WERI-Rb-1 (cell line): ENCODE measurements around the gene COL23A1.

Source experiments
- DNase-seq: peaks from one replicate; pipeline ENCODE4 v3.0.0-alpha.2; 2020
- H3K27ac ChIP-seq: fragments of 250-450 bp; sonication (Bioruptor Pico); 2 replicates; pipeline ENCODE4 v1.5.1; 2020; ENCODE audit warnings: mild to moderate bottlenecking, moderate library complexity
- H3K27me3 ChIP-seq: fragments of 250-450 bp; sonication (Bioruptor Pico); 2 replicates; pipeline ENCODE4 v1.5.1; 2021; ENCODE audit warnings: mild to moderate bottlenecking, low read depth, moderate library complexity; ENCODE audit not compliant: insufficient read depth, severe bottlenecking
- H3K36me3 ChIP-seq: fragments of 250-450 bp; sonication (Bioruptor Pico); 2 replicates; pipeline ENCODE4 v1.5.1; 2020; ENCODE audit warnings: mild to moderate bottlenecking, moderate library complexity
- H3K4me3 ChIP-seq: 2 replicates; pipeline ENCODE4 v1.5.1; 2011; ENCODE audit warnings: low read depth, mild to moderate bottlenecking, control low read depth, low read length
- H3K9me3 ChIP-seq: fragments of 250-450 bp; sonication (Bioruptor Pico); 2 replicates; pipeline ENCODE4 v1.5.1; 2021; ENCODE audit warnings: mild to moderate bottlenecking, moderate library complexity; ENCODE audit not compliant: severe bottlenecking
- TF ChIP-seq, protein P1 (sequence below): IDR thresholded peaks from 2 replicates; pipeline ENCODE4 v1.5.1; 2011; ENCODE audit warnings: low read depth, mild to moderate bottlenecking, control low read depth, inconsistent platforms, low read length

Gene COL23A1

DNA sequence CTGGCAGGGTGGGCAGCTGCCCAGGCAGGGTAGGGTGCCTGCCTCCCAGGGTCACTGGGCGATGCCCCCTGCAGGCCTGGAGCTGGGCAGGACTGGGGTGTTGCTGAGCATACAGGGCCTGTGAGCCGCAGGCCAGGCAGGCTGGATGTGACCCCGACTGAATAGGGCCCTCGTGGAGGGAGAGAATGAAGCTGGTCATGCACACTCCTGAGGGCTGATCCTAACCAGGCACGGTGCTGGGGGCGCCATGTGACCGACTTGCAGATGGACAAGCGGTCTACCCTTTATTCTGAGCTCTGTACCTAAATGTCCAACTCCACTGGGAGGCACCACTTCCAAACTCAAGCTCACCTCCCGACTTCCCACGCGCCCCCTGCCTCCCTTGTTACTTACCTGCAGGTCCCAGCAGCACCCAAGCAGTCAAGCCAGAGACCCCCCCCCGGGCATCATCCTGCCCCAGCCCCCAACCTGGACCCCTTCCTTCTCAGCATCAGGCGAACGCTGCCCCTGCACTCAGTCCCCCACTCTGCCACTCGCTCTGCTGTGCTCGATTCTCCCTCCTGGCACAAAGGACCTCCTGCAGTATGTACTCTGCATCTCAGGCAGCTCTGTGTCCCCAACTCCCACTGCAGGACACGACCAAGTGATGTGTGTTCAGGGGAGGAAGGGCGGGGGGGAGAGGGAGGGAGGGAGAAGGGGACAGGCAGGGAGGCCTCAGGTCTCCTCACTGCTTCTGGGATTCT is 280.8 kb downstream of the COL23A1 start:
- Histone ChIP-seq H3K4me3 (no peak overlapping the region), H3K27me3 (no peaks in the 10 kb centered on the region), H3K27ac (no peak overlapping the region), H3K36me3 (no peaks in the 10 kb centered on the region), H3K9me3 (no peaks in the 10 kb centered on the region)
- DNase-seq: no peak
- TF ChIP-seq, protein P1, sequence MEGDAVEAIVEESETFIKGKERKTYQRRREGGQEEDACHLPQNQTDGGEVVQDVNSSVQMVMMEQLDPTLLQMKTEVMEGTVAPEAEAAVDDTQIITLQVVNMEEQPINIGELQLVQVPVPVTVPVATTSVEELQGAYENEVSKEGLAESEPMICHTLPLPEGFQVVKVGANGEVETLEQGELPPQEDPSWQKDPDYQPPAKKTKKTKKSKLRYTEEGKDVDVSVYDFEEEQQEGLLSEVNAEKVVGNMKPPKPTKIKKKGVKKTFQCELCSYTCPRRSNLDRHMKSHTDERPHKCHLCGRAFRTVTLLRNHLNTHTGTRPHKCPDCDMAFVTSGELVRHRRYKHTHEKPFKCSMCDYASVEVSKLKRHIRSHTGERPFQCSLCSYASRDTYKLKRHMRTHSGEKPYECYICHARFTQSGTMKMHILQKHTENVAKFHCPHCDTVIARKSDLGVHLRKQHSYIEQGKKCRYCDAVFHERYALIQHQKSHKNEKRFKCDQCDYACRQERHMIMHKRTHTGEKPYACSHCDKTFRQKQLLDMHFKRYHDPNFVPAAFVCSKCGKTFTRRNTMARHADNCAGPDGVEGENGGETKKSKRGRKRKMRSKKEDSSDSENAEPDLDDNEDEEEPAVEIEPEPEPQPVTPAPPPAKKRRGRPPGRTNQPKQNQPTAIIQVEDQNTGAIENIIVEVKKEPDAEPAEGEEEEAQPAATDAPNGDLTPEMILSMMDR: no peak

DNA sequence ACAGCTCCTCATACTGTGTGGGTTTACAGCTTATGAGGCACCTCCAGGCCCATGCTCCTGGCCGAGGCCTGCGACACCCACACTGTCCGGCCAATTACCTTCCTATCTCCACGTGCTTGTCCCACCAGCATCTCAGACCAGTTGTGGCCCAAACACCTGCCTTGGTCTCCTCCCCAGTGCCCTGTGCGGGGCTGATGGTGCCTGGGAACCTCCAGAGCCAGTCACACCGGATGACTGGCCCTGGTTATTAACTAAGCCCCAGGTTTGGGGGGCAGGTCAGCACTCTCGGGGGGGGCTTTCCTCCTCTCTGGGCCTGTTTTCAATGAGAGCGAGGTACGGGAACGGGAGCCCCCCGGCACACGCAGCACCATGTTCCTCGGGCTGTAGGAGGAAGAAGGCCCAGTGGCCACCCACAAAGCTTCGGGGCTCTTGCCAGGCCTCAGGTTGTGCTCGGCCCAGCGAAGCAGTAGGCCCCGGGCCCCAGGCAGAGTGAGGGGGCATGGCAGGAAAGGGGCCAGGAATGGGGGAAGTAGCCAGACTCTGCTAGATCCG is 281.6 kb downstream of the COL23A1 start:
- H3K36me3 ChIP-seq: no peaks in the 10 kb centered on the region
- TF ChIP-seq, protein P1: no peak
- no peak overlapping the region for H3K27ac ChIP-seq
- no peak overlapping the region for H3K4me3 ChIP-seq
- H3K27me3 ChIP-seq: no peaks in the 10 kb centered on the region
- DNase-seq: no peak
- no peaks in the 10 kb centered on the region for H3K9me3 ChIP-seq

DNA sequence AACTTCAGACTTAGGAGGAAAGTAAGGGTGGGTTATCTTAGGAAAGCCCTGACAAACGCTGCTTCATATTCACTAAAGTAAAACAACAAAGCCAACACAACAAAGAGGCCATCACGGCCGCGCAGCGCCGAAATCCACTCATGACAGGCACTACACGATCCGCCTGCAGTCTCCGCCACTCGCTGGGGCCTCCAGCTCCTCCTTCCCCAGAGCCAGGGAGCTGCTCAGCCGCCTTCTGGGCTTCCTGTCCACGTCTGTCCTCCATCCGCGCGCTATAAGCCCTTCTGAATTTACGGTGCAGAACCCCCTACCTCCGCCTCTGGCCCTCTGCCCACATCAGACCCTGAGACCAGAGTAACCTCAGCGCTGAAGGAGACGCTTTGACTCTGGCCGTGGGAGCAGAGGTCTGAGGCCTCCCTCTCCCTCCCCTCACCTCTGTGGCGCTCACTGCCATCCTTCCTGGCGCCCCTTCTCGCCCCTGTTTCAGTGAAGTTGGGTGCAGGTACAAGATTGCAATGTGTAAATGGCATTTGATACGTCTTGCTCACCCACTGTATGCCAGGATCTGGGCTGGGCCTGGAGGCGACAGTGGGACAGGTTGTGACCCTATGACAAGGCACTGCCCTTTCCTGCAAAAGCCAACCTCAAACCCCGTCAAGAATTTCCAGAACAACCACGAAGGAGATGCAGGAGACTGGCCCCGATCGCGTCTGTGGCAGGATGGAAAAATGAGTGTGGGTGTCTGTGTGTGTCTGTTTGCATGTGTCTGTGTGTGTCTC is 282.7 kb downstream of the COL23A1 start:
- Histone ChIP-seq H3K27me3 (no peaks in the 10 kb centered on the region), H3K27ac (no peak overlapping the region), H3K4me3 (no peak overlapping the region), H3K9me3 (no peaks in the 10 kb centered on the region), H3K36me3 (no peaks in the 10 kb centered on the region)
- no peak for DNase-seq
- TF ChIP-seq, protein P1: no peak

DNA sequence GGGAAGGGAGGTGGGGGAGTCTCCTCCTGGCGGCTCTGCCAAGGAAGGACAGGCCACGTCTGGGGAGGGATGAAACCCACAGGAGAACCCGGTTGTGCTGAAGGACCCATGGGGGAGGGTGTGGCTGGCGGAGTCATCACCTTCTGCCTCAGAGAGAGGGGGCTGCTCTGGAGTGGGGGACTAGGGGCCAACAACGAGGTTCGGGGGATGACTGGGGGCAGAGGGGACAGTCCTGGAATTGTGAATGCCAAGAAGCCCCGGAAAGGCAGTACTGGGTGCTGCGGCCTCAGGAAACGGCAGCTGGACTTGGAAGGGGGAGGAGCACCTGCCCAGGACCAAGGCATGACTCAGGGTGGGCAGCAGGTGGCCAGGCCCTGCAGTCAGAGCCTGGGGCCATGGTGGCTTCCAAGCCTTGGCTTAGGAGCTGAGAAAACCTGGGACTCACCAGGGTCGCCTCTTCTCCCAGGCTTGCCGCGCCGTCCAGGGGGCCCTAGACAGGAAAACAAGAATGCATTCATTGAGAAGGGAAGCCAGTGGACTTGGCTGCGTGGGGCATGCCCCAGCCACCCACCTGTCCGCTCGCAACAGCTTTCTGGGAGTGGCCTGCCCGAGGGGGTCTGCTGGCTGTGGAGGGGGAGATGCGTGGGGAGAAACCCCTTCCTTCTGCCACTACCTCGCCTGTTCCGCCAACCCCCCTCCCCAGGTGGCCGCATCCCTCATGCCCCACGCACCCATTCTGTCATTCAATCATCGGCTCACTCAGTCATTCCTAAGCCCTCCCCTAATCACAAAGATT is 283.6 kb downstream of the COL23A1 start:
- H3K36me3 ChIP-seq: no peaks in the 10 kb centered on the region
- H3K27ac ChIP-seq: no peak overlapping the region
- H3K4me3 ChIP-seq: no peak overlapping the region
- H3K9me3 ChIP-seq: no peaks in the 10 kb centered on the region
- no peaks in the 10 kb centered on the region for H3K27me3 ChIP-seq
- DNase-seq: no peak
- TF ChIP-seq, protein P1: no peak

DNA sequence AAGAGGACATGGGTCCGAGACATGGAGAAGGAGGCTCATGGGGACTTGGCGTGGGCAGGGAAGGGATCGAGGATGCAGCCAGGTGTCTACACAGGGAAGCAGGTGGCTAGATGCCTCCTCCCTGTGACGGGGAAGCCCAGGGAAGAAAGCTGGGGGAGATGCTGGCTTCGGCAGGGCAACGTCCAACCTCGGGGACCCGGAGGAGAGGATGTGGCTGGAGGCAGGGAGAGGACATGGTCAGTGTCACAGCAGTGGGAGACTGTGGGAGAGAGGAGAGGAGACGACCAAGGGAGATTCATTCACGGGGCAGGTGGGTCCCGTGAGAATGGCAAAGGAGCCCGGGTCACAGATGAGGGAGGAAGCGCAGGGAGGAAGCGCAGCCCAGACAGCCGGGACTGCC is 284.4 kb downstream of the COL23A1 start:
- Histone ChIP-seq H3K27me3 (no peaks in the 10 kb centered on the region), H3K36me3 (no peaks in the 10 kb centered on the region), H3K9me3 (no peaks in the 10 kb centered on the region), H3K4me3 (no peak overlapping the region), H3K27ac (no peak overlapping the region)
- TF ChIP-seq, protein P1: no peak
- no peak for DNase-seq
